ENCODE data around the gene TSEN2.
"Not testable (repeated sequence)": the region's sequence is repeated elsewhere in the genome, so short reads cannot be mapped to it uniquely, and the experiment has no call there.

Gene TSEN2

DNA sequence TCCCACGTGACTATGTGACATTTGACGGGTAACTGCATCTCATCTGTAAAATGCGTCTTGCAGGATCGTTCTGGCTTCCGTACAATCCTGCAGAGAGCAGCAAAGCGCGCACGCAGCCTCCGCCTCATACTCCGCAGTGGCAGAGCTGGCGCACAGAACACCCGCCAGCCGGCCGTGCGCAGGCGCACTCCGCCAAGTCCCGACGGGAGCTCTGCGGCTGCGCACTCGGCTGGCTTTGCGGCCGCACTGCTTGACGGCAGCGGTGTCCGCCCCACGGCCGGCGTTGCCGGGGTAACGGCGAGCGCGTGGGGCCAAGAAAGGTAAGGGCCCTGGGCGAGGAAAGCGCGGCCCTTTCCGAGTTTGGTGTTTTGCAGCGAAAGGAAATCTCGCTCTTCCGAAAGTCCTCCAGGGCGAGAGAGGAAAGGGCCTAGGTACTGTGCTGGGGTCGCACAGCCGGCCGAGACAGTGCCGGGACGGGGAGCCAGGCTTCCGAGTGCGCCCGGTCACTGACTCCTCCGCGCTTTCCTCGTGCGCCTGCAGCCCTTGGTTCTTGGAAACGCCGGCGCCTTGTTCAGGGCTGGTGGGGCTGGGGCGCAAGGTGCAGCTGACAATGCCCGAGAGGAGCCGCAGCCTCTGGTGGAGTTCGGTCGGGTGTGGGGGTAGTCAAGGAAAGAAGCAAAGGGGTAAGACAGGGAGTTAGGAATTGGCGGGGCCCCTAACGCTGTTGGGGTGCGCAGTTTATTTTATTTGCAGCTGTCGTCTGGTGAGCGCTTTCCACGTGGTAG, at the start of gene TSEN2:
Gene TSEN2, plus strand, starts transcription at position 283 of the 785 bp plus-strand sequence. CDS start 5,321 bp downstream, outside the sequence.
- peak; percentile 90 to 94 (median 93) for DNase-seq (ENCODE audit: low read depth in 3 of 3)

GRCh38 chr3:12436514-12437220, 47.6 kb upstream of the TSEN2 start:
- no peak for DNase-seq (ENCODE audit: low read depth in 3 of 3)

DNA sequence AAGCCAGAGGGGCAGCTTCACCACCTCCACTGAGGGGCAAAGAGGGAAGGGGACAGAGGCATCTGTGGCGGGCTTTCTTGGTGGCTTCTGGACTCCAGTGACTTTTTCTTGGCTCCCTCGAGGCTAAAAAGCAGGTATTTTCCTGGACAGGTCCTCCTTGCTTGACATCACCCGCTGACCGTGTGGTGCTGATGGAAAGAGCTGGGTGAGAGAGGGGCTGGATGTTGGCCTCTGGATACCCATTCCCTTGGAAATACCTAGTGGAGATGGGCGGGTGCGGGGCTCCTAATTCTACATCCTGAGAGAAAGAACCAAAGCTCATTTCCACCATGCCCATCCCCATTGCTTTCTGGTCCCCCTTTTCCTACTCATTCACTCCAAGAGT, 47.1 kb upstream of the TSEN2 start:
- DNase-seq (ENCODE audit: low read depth in 3 of 3) = no peak

DNA sequence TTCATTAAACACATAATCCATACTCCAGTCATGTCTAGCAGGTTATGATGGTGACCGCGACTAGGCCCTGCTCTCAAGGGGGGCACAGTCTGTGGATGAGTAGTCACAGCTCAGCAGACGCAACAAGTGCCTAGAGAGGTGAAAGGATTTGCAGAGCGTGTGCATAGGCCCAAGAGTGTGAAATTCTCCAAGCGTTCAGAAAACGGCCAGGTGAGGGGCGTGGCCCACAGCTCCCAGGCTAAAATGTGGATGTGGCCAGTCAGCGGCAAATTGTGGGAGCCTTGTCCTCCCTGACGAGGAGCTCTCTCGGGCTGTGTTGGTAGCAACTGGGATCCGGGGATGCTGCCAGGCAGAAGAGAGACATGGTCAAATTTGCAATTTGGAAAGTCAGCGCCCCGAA, 46.4 kb upstream of the TSEN2 start:
- no peak for DNase-seq (ENCODE audit: low read depth in 3 of 3)

DNA sequence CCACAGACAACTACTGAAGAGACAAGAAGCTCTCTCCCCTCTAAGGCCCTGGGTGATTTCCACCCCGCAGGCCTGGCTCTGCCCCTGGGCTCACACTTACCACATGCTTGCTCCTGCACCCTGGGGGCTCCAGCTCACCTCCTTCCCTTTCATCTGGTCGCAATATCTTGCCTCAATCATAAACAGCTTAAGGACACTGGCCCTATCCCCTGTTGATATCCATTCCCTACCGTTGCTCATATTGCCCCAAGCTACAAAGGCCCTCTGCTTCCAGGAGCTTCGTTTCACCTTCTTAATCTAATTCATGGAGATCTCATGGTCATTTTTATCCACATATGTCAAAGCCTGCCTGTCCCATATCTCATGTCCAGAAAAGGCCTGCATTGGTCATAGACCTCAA, 46.0 kb upstream of the TSEN2 start:
- DNase-seq (ENCODE audit: low read depth in 3 of 3) = no peak

DNA sequence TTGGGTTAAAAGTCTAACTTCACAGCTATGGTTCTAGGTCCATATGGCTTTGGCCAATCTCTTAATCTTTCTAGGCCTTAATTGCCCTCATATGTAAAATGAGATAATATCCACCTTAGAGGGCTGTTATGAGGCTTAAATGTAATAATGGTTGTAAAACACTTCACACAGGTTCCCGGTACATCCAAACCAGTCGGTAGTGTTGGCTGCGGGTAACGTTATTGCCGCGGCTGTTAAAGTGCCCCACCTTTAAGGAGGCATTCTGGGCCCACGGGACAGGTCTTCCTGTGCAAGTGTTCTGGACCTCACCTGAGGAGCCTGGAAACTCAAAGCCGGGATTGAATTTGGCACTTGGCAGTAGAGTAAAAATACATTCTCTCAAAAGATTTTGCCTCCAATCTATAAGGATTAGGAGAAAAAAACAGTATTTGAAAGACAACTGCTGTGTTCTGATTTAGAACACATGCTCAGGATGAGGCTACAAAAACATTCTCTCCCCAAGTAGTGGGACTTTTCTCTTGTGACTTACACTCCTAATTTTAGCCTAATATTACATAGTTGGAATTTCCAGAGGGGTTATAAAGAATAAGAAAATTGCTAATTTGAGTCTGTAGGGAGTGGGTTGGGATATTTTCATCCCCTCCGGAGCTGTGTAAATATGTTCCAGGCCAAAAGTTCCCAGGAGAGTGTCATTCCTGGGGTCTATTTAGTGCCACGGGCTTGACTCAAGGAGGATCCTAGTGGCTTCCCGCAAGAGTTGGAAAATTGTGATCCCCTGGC, 44.9 kb upstream of the TSEN2 start:
- no peak for DNase-seq (ENCODE audit: low read depth in 3 of 3)

GRCh38 chr3:12440927-12441714, 43.2 kb upstream of the TSEN2 start:
- DNase-seq (ENCODE audit: low read depth in 3 of 3) = no peak

DNA sequence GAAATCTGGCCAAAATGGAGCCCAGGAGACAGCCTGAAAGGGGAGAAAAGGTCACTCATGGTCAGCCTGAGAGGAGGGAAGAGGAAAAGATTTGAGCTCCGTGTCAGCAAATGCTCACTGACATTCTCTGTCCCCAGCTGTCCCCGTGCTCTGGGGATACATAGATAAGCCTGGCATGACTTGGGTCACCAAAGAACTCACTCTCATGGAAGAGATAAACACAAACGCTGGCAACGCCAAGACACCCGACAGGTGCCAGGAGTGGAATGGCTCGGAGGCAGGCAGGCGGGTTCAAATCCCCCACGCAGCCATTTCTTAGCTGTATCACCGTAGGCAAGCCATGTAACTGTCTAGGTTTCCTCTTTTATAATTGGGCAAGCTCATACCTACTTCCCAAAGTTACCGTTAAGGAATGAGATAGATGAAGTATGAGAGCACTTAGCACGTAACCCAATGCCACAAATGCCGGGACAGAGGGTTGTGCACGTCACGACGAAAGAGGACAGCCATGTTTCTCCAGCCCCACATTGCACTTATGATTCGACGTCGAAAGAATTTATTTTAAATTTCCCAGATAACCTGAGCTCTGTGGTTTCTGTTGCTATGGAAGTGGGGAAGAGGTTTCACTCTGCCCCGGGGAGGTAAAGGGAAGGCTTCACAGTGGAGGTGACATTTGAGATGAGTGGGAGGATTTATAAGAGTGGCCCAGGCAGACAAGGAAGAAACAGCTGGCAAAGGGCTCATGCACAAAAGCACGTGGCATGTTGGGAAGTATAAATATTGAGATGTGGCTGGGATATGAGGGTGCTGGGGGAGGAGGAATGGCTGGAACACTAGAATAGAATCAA, 41.4 kb upstream of the TSEN2 start:
- DNase-seq (ENCODE audit: low read depth in 3 of 3) = no peak

DNA sequence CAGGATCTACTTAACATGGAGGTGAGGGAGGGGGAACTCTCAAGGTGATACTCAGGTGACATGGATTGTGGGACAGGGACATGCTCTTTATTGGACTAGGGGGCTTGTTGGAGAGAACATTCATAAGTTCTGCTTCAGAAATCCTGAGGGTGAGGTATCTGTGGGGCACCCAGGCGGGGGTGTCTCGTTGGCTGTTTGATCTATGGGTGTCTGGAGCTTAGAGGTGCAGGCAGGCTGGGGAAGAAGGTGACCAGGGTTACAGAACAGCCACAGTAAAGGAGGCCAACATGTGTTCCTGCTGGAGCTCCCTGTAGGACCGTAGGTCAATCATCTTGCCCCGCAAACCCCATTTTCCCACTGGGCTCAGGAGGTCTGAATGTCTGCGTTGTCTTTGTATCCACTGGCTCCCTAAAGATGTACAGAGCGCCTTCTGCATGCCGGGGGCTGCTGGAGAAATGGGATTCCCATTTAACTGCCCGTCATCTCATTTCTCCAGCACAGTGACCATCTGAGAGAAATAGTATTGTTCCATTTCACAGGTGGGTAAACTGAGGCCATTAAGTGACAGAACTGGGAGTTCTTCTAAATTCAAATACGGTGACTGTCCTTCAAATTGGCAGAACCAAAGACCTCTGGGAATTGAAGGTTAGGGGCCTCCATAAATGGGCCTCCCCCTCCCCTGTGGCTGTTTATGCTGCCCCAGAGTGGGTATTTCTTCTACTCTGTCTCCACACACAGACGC, 40.3 kb upstream of the TSEN2 start:
- no peak for DNase-seq (ENCODE audit: low read depth in 3 of 3)

- DNase-seq (ENCODE audit: low read depth in 3 of 3) = no peak
These were observed 39.5 kb upstream of the TSEN2 start for GRCh38 chr3:12444582-12445471.

- no peak for DNase-seq (ENCODE audit: low read depth in 3 of 3)
These were observed 38.6 kb upstream of the TSEN2 start for GRCh38 chr3:12445523-12446240.

DNA sequence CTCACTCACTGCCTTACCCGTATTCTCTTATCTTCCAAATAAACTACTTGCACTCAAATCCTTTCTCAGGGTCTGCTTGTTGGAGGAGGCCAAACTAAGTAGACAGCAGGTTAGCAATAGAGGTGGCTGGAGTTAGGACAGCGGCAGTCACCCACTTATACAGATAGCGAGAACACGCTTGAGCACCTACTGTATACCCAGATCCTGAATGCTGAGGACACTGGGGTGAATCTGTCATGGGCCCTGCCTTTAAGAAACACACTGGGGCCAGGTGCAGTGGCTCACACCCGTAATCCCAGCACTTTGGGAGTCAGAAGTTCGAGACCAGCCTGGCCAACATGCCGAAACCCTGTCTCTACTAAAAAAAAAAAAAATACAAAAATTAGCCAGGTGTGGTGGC, 38.0 kb upstream of the TSEN2 start:
- DNase-seq (ENCODE audit: low read depth in 3 of 3) = no peak

- no peak for DNase-seq (ENCODE audit: low read depth in 3 of 3)
These were observed 37.2 kb upstream of the TSEN2 start for GRCh38 chr3:12447075-12447474.

- DNase-seq (ENCODE audit: low read depth in 3 of 3) = not testable (repeated sequence)
These were observed 35.7 kb upstream of the TSEN2 start for GRCh38 chr3:12448404-12449202.

GRCh38 chr3:12449889-12450682, 34.2 kb upstream of the TSEN2 start:
- no peak for DNase-seq (ENCODE audit: low read depth in 3 of 3)

GRCh38 chr3:12451481-12451880, 32.8 kb upstream of the TSEN2 start:
- no peak for DNase-seq (ENCODE audit: low read depth in 3 of 3)

GRCh38 chr3:12451960-12452359, 32.3 kb upstream of the TSEN2 start:
- no peak for DNase-seq (ENCODE audit: low read depth in 3 of 3)
